Measurements from ENCODE around the gene DVL2.

GRCh38 chr17:7258731-7259554 is 24.6 kb upstream of the DVL2 start:
- TF ChIP-seq MAX (IDR thresholded peaks at IDR 0.05; ENCODE audit: low read depth, low read length): no peak
- TF ChIP-seq, protein P1, sequence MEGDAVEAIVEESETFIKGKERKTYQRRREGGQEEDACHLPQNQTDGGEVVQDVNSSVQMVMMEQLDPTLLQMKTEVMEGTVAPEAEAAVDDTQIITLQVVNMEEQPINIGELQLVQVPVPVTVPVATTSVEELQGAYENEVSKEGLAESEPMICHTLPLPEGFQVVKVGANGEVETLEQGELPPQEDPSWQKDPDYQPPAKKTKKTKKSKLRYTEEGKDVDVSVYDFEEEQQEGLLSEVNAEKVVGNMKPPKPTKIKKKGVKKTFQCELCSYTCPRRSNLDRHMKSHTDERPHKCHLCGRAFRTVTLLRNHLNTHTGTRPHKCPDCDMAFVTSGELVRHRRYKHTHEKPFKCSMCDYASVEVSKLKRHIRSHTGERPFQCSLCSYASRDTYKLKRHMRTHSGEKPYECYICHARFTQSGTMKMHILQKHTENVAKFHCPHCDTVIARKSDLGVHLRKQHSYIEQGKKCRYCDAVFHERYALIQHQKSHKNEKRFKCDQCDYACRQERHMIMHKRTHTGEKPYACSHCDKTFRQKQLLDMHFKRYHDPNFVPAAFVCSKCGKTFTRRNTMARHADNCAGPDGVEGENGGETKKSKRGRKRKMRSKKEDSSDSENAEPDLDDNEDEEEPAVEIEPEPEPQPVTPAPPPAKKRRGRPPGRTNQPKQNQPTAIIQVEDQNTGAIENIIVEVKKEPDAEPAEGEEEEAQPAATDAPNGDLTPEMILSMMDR (IDR thresholded peaks at IDR 0.05; ENCODE audit: low read depth, low read length): no peak
- TF ChIP-seq POLR2A (IDR thresholded peaks at IDR 0.05; ENCODE audit: extremely low read depth, insufficient read length): no peak

Measured in NB4 (cell line).